ENCODE results near the gene ENAH.

DNA sequence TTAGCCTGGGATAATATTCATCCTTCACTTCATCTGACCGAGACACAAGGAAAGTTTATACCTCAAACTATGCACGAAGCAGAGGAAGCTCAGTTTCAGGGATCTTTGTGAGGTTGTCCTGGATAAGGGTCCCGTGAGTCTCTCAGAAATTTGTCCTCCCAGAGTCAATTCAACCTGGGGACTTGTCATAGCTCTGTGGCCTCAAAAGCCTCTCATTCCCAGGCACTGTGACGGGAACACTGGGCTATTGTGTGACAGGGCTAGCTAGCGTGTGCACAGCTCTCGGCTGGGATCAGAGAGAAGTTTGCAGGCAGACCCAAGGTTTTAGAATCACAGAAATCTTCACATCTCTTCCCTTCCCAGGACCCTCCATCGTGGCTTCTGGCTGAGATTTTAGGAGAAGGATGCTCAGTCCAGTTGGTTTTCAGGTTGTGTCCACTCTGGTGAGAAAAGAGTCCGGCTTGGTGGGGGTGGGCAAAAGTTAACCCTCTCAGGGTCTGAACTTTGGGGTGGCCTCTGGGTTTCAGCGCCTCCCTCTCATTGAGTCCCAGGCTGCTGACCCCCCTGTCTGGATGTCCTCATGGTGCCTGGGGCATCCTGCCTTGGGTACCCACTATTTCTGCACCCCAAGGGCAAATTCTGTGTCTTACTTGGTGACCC lies 204.6 kb downstream of the ENAH start:
- TF ChIP-seq, protein P1, sequence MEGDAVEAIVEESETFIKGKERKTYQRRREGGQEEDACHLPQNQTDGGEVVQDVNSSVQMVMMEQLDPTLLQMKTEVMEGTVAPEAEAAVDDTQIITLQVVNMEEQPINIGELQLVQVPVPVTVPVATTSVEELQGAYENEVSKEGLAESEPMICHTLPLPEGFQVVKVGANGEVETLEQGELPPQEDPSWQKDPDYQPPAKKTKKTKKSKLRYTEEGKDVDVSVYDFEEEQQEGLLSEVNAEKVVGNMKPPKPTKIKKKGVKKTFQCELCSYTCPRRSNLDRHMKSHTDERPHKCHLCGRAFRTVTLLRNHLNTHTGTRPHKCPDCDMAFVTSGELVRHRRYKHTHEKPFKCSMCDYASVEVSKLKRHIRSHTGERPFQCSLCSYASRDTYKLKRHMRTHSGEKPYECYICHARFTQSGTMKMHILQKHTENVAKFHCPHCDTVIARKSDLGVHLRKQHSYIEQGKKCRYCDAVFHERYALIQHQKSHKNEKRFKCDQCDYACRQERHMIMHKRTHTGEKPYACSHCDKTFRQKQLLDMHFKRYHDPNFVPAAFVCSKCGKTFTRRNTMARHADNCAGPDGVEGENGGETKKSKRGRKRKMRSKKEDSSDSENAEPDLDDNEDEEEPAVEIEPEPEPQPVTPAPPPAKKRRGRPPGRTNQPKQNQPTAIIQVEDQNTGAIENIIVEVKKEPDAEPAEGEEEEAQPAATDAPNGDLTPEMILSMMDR (IDR thresholded peaks at IDR 0.05), result no peak
- TF ChIP-seq POLR2A (IDR thresholded peaks at IDR 0.05), result no peak
